SK-N-MC (cell line): ENCODE measurements around the gene EXD3.

ENCODE experiments used
- DNase-seq: peaks from one replicate; pipeline ENCODE4 v3.0.0-alpha.2; 2011; ENCODE audit warnings: low read depth, low spot score
- H3K27ac ChIP-seq: fragments of 200-600 bp; sonication (generic); 2 replicates; pipeline ENCODE4 v1.5.1; 2016; ENCODE audit warnings: mixed run types
- H3K36me3 ChIP-seq: fragments of 200-600 bp; sonication (generic); 2 replicates; pipeline ENCODE4 v1.6.1; 2017; ENCODE audit warnings: antibody characterized with exemption, low read length, mixed read lengths; ENCODE audit not compliant: insufficient read depth
- H3K4me3 ChIP-seq: fragments of 200-600 bp; sonication (generic); 2 replicates; pipeline ENCODE4 v1.5.1; 2016
- H3K9ac ChIP-seq: fragments of 200-600 bp; sonication (generic); 2 replicates; pipeline ENCODE4 v1.8.0; 2017; ENCODE audit warnings: mixed run types, mixed read lengths; ENCODE audit not compliant: insufficient read length
- H3K9me3 ChIP-seq: fragments of 200-600 bp; sonication (generic); 2 replicates; pipeline ENCODE4 v1.6.1; 2017; ENCODE audit warnings: low read depth, mild to moderate bottlenecking, antibody characterized with exemption, low read length, moderate library complexity, mixed read lengths
- EZH2 ChIP-seq: fragments of 200-600 bp; sonication (generic); IDR thresholded peaks from one replicate; pipeline ENCODE4 v1.6.1; 2017; ENCODE audit warnings: antibody characterized with exemption
- FOXP2 ChIP-seq: optimal IDR thresholded peaks from 2 replicates; pipeline ENCODE3; 2011; ENCODE audit warnings: mild to moderate bottlenecking, moderate library complexity; ENCODE audit not compliant: insufficient read depth; ENCODE audit errors: extremely low read length, control extremely low read depth
- POLR2AphosphoS5 ChIP-seq: IDR thresholded peaks from 2 replicates; pipeline ENCODE4 v1.6.1; 2012; ENCODE audit warnings: mild to moderate bottlenecking, low read depth, low read length, borderline replicate concordance

Gene EXD3

GRCh38 chr9:137421838-137422603, 941 bp downstream of the EXD3 start:
- TF ChIP-seq POLR2AphosphoS5 = no peak
- TF ChIP-seq FOXP2 = no peak
- no peak for TF ChIP-seq EZH2

GRCh38 chr9:137417161-137418021, 5.6 kb downstream of the EXD3 start:
- Histone ChIP-seq H3K9ac (no peak overlapping the region), H3K36me3 (no peaks in the 10 kb centered on the region), H3K4me3 (no peak overlapping the region), H3K27ac (no peak overlapping the region), H3K9me3 (no peaks in the 10 kb centered on the region)
- DNase-seq = no peak
- TF ChIP-seq FOXP2 = no peak
- TF ChIP-seq EZH2 = no peak
- no peak for TF ChIP-seq POLR2AphosphoS5

More at GRCh38 chr9:137421838-137422603, 941 bp downstream of the EXD3 start:
- Histone ChIP-seq H3K9me3 (no peaks in the 10 kb centered on the region), H3K9ac (peak overlapping the region; percentile 89), H3K4me3 (peak overlapping the region; percentile 84), H3K36me3 (no peaks in the 10 kb centered on the region), H3K27ac (no peak overlapping the region)
- DNase-seq = no peak

- TF ChIP-seq FOXP2 = no peak
- TF ChIP-seq EZH2 = no peak
- TF ChIP-seq POLR2AphosphoS5 = no peak
- Histone ChIP-seq H3K9me3 (no peaks in the 10 kb centered on the region), H3K9ac (no peak overlapping the region), H3K27ac (no peak overlapping the region), H3K4me3 (no peak overlapping the region), H3K36me3 (no peaks in the 10 kb centered on the region)
- no peak for DNase-seq
Measured at GRCh38 chr9:137416563-137417151, 6.3 kb downstream of the EXD3 start.

- Histone ChIP-seq H3K27ac (no peak overlapping the region), H3K4me3 (no peak overlapping the region), H3K36me3 (no peaks in the 10 kb centered on the region), H3K9me3 (no peaks in the 10 kb centered on the region), H3K9ac (no peak overlapping the region)
- TF ChIP-seq FOXP2 = no peak
- no peak for TF ChIP-seq POLR2AphosphoS5
- no peak for TF ChIP-seq EZH2
- DNase-seq = no peak
Measured at GRCh38 chr9:137416006-137416562, 6.9 kb downstream of the EXD3 start.

GRCh38 chr9:137415451-137415850, 7.5 kb downstream of the EXD3 start:
- TF ChIP-seq EZH2 = no peak
- no peak for TF ChIP-seq FOXP2
- TF ChIP-seq POLR2AphosphoS5 = no peak
- Histone ChIP-seq H3K36me3 (no peaks in the 10 kb centered on the region), H3K4me3 (no peak overlapping the region), H3K27ac (no peak overlapping the region), H3K9ac (no peak overlapping the region), H3K9me3 (no peaks in the 10 kb centered on the region)
- DNase-seq = no peak

- no peak overlapping the region for H3K4me3 ChIP-seq
- no peak overlapping the region for H3K9ac ChIP-seq
- no peak overlapping the region for H3K27ac ChIP-seq
- H3K9me3 ChIP-seq = no peaks in the 10 kb centered on the region
- no peak for TF ChIP-seq EZH2
- TF ChIP-seq POLR2AphosphoS5 = no peak
- TF ChIP-seq FOXP2 = no peak
- H3K36me3 ChIP-seq = no peaks in the 10 kb centered on the region
- no peak for DNase-seq
Measured at GRCh38 chr9:137412431-137412830, 10.5 kb downstream of the EXD3 start.

- Histone ChIP-seq H3K9me3 (no peaks in the 10 kb centered on the region), H3K9ac (no peak overlapping the region), H3K36me3 (no peaks in the 10 kb centered on the region), H3K27ac (no peak overlapping the region), H3K4me3 (no peak overlapping the region)
- TF ChIP-seq FOXP2 (no peak), POLR2AphosphoS5 (no peak), EZH2 (no peak)
- no peak for DNase-seq
Measured at GRCh38 chr9:137411645-137412380, 11.1 kb downstream of the EXD3 start.

- no peak for TF ChIP-seq POLR2AphosphoS5
- TF ChIP-seq EZH2 = no peak
- TF ChIP-seq FOXP2 = no peak
- Histone ChIP-seq H3K27ac (no peak overlapping the region), H3K4me3 (no peak overlapping the region), H3K36me3 (no peaks in the 10 kb centered on the region), H3K9me3 (no peaks in the 10 kb centered on the region), H3K9ac (no peak overlapping the region)
- no peak for DNase-seq
Measured at GRCh38 chr9:137411260-137411644, 11.7 kb downstream of the EXD3 start.
